Measurements from ENCODE around the gene GABRB1.

GRCh38 chr4:47468706-47469365, 437.5 kb downstream of the GABRB1 start:
- TF ChIP-seq CTCF (tag by site-specific recombination; IDR thresholded peaks at IDR 0.05) (no peak), ZNF37A (tag by site-specific recombination; IDR thresholded peaks at IDR 0.05) (no peak), ZNF791 (tag by site-specific recombination; IDR thresholded peaks at IDR 0.05) (no peak), ZNF211 (tag by site-specific recombination; IDR thresholded peaks at IDR 0.05; ENCODE audit: low read depth) (no peak), ZNF274 (IDR thresholded peaks at IDR 0.05; ENCODE audit: low read length) (no peak), ZNF274 (tag by site-specific recombination; IDR thresholded peaks at IDR 0.05; ENCODE audit: borderline replicate concordance) (no peak), AEBP2 (tag by site-specific recombination; IDR thresholded peaks at IDR 0.05; ENCODE audit: borderline replicate concordance) (no peak), ZNF10 (tag by site-specific recombination; IDR thresholded peaks at IDR 0.05) (no peak), YY1 (tag by site-specific recombination; IDR thresholded peaks at IDR 0.05) (no peak), ZNF433 (tag by site-specific recombination; IDR thresholded peaks at IDR 0.05; ENCODE audit: low read depth) (no peak), PRDM10 (tag by site-specific recombination; IDR thresholded peaks at IDR 0.05) (no peak), ZBTB6 (tag by site-specific recombination; IDR thresholded peaks at IDR 0.05) (no peak), ZBTB1 (tag by site-specific recombination; IDR thresholded peaks at IDR 0.05) (no peak)
